ENCODE measurements around the gene AGFG2. TPM values are rescaled to one million over a fixed set of nuclear protein-coding genes. Genes with fewer than 3 reads are reported as not detected.
"Not testable (repeated sequence)": the region's sequence is repeated elsewhere in the genome, so short reads cannot be mapped to it uniquely, and the experiment has no call there.

Gene AGFG2
- total RNA-seq, 1 donor = 19.3 TPM

GRCh38 chr7:100521076-100521475 lies 17.9 kb upstream of the AGFG2 start:
- TF ChIP-seq CTCF (IDR thresholded peaks at IDR 0.05; ENCODE audit: insufficient read depth, low read length) = no peak
- H3K4me3 ChIP-seq (ENCODE audit: low read depth, low read length) = no peak overlapping the region
- DNase-seq (ENCODE audit: low read depth) = no peak

GRCh38 chr7:100521909-100522593 lies 17.0 kb upstream of the AGFG2 start:
- peak; percentile 13 for DNase-seq (ENCODE audit: low read depth)
- H3K4me3 ChIP-seq (ENCODE audit: low read depth, low read length) = not testable (repeated sequence)

- DNase-seq (ENCODE audit: low read depth); H3K4me3 ChIP-seq (ENCODE audit: low read depth, low read length): not testable (repeated sequence)
Observed at GRCh38 chr7:100523192-100523591, 15.8 kb upstream of the AGFG2 start.

- H3K4me3 ChIP-seq (ENCODE audit: low read depth, low read length); DNase-seq (ENCODE audit: low read depth): not testable (repeated sequence)
Observed at GRCh38 chr7:100528108-100528866, 10.7 kb upstream of the AGFG2 start.

GRCh38 chr7:100532165-100533022 lies 6.6 kb upstream of the AGFG2 start:
- H3K4me3 ChIP-seq (ENCODE audit: low read depth, low read length) = no peak overlapping the region
- TF ChIP-seq CTCF (IDR thresholded peaks at IDR 0.05; ENCODE audit: insufficient read depth, low read length) = no peak
- DNase-seq (ENCODE audit: low read depth) = no peak

- DNase-seq (ENCODE audit: low read depth) = not testable (repeated sequence)
Observed at GRCh38 chr7:100535982-100536381, 3.0 kb upstream of the AGFG2 start.

GRCh38 chr7:100536695-100537094 lies 2.3 kb upstream of the AGFG2 start:
- H3K4me3 ChIP-seq (ENCODE audit: low read depth, low read length) = not testable (repeated sequence)

More at GRCh38 chr7:100535982-100536381, 3.0 kb upstream of the AGFG2 start:
- H3K4me3 ChIP-seq (ENCODE audit: low read depth, low read length) = not testable (repeated sequence)

GRCh38 chr7:100538348-100538653 lies 702 bp upstream of the AGFG2 start:
- H3K4me3 ChIP-seq (ENCODE audit: low read depth, low read length) = peak overlapping the region; percentile 59
- no peak for TF ChIP-seq CTCF (IDR thresholded peaks at IDR 0.05; ENCODE audit: insufficient read depth, low read length)
- no peak for DNase-seq (ENCODE audit: low read depth)

More at GRCh38 chr7:100536695-100537094, 2.3 kb upstream of the AGFG2 start:
- DNase-seq (ENCODE audit: low read depth) = not testable (repeated sequence)

- H3K4me3 ChIP-seq (ENCODE audit: low read depth, low read length) = peak overlapping the region; percentile 83
- DNase-seq (ENCODE audit: low read depth) = no peak
- no peak for TF ChIP-seq CTCF (IDR thresholded peaks at IDR 0.05; ENCODE audit: insufficient read depth, low read length)
Observed at GRCh38 chr7:100539436-100540006, 518 bp downstream of the AGFG2 start.

All from fibroblast of the aortic adventitia (primary cell).